ENCODE measurements around the gene PTN. TPM values are rescaled to one million over a fixed set of nuclear protein-coding genes. Genes with fewer than 3 reads are reported as not detected.
A peak's percentile ranks its signal among the peaks of the same experiment; 100 is the strongest.

PTN gene
- total RNA-seq (2014; rRNA removed; shearing (Covaris generic)): 8.1 and 8.3 TPM in 2 replicates
- polyA plus RNA-seq (2016; fragmentation: Nextera tagmentation; extraction: Ambion mirVana): 7.0 and 8.5 TPM in 2 replicates

GRCh38 chr7:137343281-137343841 is at the start of gene PTN:
PTN (minus strand) TSS chr7:137343733; CDS start chr7:137254973, 88,760 bp downstream.
- Histone ChIP-seq H4K20me1 (ENCODE audit: insufficient read depth) (no peaks in the 10 kb centered on the region), H3K9me2 (ENCODE audit: insufficient read depth) (no peaks in the 10 kb centered on the region), H3K79me2 (ENCODE audit: insufficient read depth) (no peaks in the 10 kb centered on the region), H3K27ac (no peak within 1 kb of the TSS), H3K36me3 (ENCODE audit: low read depth) (no peaks in the 10 kb centered on the region), H3K4me2 (ENCODE audit: unreplicated experiment) (peak within 1 kb of the TSS; percentile 91), H3K9me3 (ENCODE audit: low read depth) (no peaks in the 10 kb centered on the region), H3K9ac (peak within 1 kb of the TSS; percentile 32), H2AFZ (peak within 1 kb of the TSS; percentile 83), H3F3A (ENCODE audit: insufficient read depth) (no peaks in the 10 kb centered on the region), H3K27me3 (replicated peaks; ENCODE audit: insufficient read depth) (no peaks in the 10 kb centered on the region), H3K4me3 (peak within 1 kb of the TSS; percentile 76), H3K4me1 (ENCODE audit: insufficient read depth) (no peaks in the 10 kb centered on the region)
- in situ Hi-C loops (cut with MboI): no loop called here
- no peak for TF ChIP-seq EZH2 (IDR thresholded peaks at IDR 0.05; ENCODE audit: insufficient read depth, poor library complexity, severe bottlenecking)
- TF ChIP-seq EZH2phosphoT487 (IDR thresholded peaks at IDR 0.05; ENCODE audit: insufficient read depth, low read depth): no peak
- WGBS, 2 experiments (ENCODE audit: low coverage in 1 of 2, low lambda C conversion rate in 2 of 2, missing lambda C conversion rate in 2 of 2): 0 to 2% methylated on average over 23 of the region's 23 CpGs
- peak; percentile 74 for DNase-seq

- H3K9me2 ChIP-seq (ENCODE audit: insufficient read depth): no peaks in the 10 kb centered on the region
- H3F3A ChIP-seq (ENCODE audit: insufficient read depth): no peaks in the 10 kb centered on the region
- TF ChIP-seq EZH2 (IDR thresholded peaks at IDR 0.05; ENCODE audit: insufficient read depth, poor library complexity, severe bottlenecking) (no peak), EZH2phosphoT487 (IDR thresholded peaks at IDR 0.05; ENCODE audit: insufficient read depth, low read depth) (no peak)
- no peaks in the 10 kb centered on the region for H3K79me2 ChIP-seq (ENCODE audit: insufficient read depth)
- in situ Hi-C loops (cut with MboI): no loop called here
- no peaks in the 10 kb centered on the region for H3K27me3 ChIP-seq (replicated peaks; ENCODE audit: insufficient read depth)
- DNase-seq: no peak
- no peaks in the 10 kb centered on the region; the same call in 1 of the 2 replicates for H3K36me3 ChIP-seq (ENCODE audit: low read depth)
- H3K4me3 ChIP-seq: no peak overlapping the region
- no peak overlapping the region for H3K27ac ChIP-seq
- H4K20me1 ChIP-seq (ENCODE audit: insufficient read depth): no peaks in the 10 kb centered on the region
- no peaks in the 10 kb centered on the region for H3K9me3 ChIP-seq (ENCODE audit: low read depth)
- WGBS, 2 experiments (ENCODE audit: low coverage in 1 of 2, low lambda C conversion rate in 2 of 2, missing lambda C conversion rate in 2 of 2): 77 to 86% methylated on average over 1 of the region's 1 CpG
- no peak overlapping the region for H3K9ac ChIP-seq
- H3K4me2 ChIP-seq (ENCODE audit: unreplicated experiment): no peak overlapping the region
- H3K4me1 ChIP-seq (ENCODE audit: insufficient read depth): no peaks in the 10 kb centered on the region
- no peak overlapping the region for H2AFZ ChIP-seq
Observed at GRCh38 chr7:137390076-137390475, 46.5 kb upstream of the PTN start.

GRCh38 chr7:137388916-137389315 is 45.4 kb upstream of the PTN start:
- in situ Hi-C loops (cut with MboI): no loop called here
- 42 to 50% methylated on average over 1 of the region's 1 CpG for WGBS, 2 experiments (ENCODE audit: low coverage in 1 of 2, low lambda C conversion rate in 2 of 2, missing lambda C conversion rate in 2 of 2)
- TF ChIP-seq EZH2phosphoT487 (IDR thresholded peaks at IDR 0.05; ENCODE audit: insufficient read depth, low read depth) (no peak), EZH2 (IDR thresholded peaks at IDR 0.05; ENCODE audit: insufficient read depth, poor library complexity, severe bottlenecking) (no peak)

DNA sequence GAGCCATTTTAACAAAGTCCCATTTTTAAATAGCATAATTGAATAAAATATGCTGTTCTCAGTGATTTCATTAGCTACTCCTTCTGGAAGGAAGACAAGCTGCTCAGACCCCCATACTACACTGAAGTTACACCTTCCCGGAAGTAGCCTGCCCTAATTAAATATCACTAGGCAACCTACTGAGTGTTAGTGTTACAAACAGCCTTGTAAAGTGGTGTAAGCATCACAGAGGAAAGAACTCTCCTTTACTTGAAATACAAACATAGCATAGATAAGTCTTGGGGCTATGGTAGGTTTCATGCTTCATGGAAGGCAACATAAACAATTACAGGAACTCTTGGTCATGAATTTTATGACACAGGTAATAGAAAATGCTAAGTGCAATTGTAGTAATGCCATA is 43.4 kb upstream of the PTN start:
- in situ Hi-C loops (cut with MboI): no loop called here
- Histone ChIP-seq H3K9me3 (ENCODE audit: low read depth) (no peaks in the 10 kb centered on the region), H3K9ac (no peak overlapping the region), H2AFZ (no peak overlapping the region), H3K36me3 (ENCODE audit: low read depth) (no peaks in the 10 kb centered on the region; the same call in 1 of the 2 replicates), H3K4me2 (ENCODE audit: unreplicated experiment) (no peak overlapping the region), H3K27ac (no peak overlapping the region), H3K4me3 (no peak overlapping the region), H3K27me3 (replicated peaks; ENCODE audit: insufficient read depth) (no peaks in the 10 kb centered on the region), H3F3A (ENCODE audit: insufficient read depth) (no peaks in the 10 kb centered on the region), H3K9me2 (ENCODE audit: insufficient read depth) (no peaks in the 10 kb centered on the region; the same call in 1 of the 2 replicates), H4K20me1 (ENCODE audit: insufficient read depth) (no peaks in the 10 kb centered on the region), H3K4me1 (ENCODE audit: insufficient read depth) (no peaks in the 10 kb centered on the region), H3K79me2 (ENCODE audit: insufficient read depth) (no peaks in the 10 kb centered on the region)
- 0 to 14% methylated on average over 1 of the region's 1 CpG for WGBS, 2 experiments (ENCODE audit: low coverage in 1 of 2, low lambda C conversion rate in 2 of 2, missing lambda C conversion rate in 2 of 2)
- no peak for DNase-seq
- TF ChIP-seq EZH2 (IDR thresholded peaks at IDR 0.05; ENCODE audit: insufficient read depth, poor library complexity, severe bottlenecking): no peak
- no peak for TF ChIP-seq EZH2phosphoT487 (IDR thresholded peaks at IDR 0.05; ENCODE audit: insufficient read depth, low read depth)

More at GRCh38 chr7:137388916-137389315, 45.4 kb upstream of the PTN start:
- Histone ChIP-seq H3K4me3 (no peak overlapping the region), H3F3A (ENCODE audit: insufficient read depth) (no peaks in the 10 kb centered on the region), H3K9me2 (ENCODE audit: insufficient read depth) (no peaks in the 10 kb centered on the region), H3K4me1 (ENCODE audit: insufficient read depth) (no peaks in the 10 kb centered on the region), H3K27ac (no peak overlapping the region), H2AFZ (no peak overlapping the region), H3K79me2 (ENCODE audit: insufficient read depth) (no peaks in the 10 kb centered on the region), H3K9ac (no peak overlapping the region), H3K36me3 (ENCODE audit: low read depth) (no peaks in the 10 kb centered on the region; the same call in 1 of the 2 replicates), H3K4me2 (ENCODE audit: unreplicated experiment) (no peak overlapping the region), H3K27me3 (replicated peaks; ENCODE audit: insufficient read depth) (no peaks in the 10 kb centered on the region), H4K20me1 (ENCODE audit: insufficient read depth) (no peaks in the 10 kb centered on the region), H3K9me3 (ENCODE audit: low read depth) (no peaks in the 10 kb centered on the region)
- no peak for DNase-seq
